Daoy (cell line): Measurements from ENCODE around the gene CTSC. TPM values are rescaled to one million over a fixed set of nuclear protein-coding genes. Genes with fewer than 3 reads are reported as not detected.
"Not testable (repeated sequence)": the region's sequence is repeated elsewhere in the genome, so short reads cannot be mapped to it uniquely, and the experiment has no call there.

Experiments used
- DNase-seq: peaks from one replicate; pipeline ENCODE4 v3.0.0-alpha.2; 2015; ENCODE audit warnings: low read depth
- total RNA-seq: library from RNA; depleted of rRNA; stranded (reverse); fragments of >200 nt; shearing (Covaris generic); gene quantifications from 2 replicates; pipeline ENCODE4 v1.2.3, GENCODE V29; 2014; rRNA removed

The CTSC gene
- total RNA-seq, 1 experiment from 2014 or later: 151 TPM

DNA sequence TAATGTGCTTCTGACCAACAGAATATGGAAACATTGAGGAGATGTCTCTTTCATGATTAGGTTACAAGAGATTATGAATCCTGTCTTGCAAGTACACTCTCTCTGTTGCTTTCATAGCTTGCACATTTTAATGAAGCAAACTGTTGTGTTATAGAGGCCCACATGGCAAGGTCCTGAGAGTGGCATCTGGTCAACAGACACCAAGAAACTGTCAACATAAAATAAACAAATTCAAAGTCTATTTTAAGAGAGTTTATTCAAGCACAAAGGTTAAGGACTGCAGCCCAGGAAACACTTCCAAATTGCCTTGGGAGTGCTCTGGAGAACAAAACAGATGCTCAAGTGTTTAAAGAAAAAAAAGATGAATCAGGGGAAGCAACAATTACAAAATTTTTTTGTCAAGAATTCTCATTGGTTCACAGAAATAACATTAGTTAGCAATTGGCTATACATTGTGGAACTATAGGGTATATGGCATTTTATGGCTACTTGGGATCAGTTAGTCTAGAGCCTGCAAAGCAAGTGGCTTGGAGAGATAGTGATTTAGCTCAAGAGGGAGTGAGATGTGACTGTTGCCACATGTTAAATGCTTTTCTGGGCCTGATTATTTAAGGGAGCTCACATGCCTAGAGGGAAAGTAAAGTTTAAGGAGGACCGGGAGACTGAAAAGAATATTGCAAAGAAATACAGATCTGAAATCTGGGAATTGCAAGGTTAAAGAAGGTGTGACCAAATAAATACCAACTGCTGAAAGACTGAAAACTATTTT lies 54.6 kb downstream of the CTSC start:
- no peak for DNase-seq

DNA sequence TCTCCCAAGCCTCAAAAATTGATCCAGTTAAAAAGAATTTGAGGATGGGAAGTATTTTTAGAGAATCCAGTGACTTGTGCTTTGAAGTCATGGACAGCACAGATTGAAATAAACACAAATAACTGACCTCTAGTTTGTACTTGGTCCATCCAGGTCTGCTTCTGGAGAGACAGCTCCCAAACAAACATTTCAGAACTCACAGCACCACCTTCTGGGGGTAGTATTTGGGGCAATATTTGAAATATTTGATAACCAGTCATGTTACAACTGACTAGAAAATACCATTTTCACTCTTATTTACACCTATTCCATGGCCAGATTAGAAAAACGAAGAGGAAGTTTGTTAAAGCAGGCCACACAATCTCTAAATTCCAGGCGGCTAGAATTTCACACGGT lies 56.2 kb downstream of the CTSC start:
- DNase-seq: no peak

- no peak for DNase-seq
Observed at GRCh38 chr11:88280673-88281316, 56.7 kb downstream of the CTSC start.

- no peak for DNase-seq
Observed at GRCh38 chr11:88277349-88277915, 60.1 kb downstream of the CTSC start.

- DNase-seq: no peak
Observed at GRCh38 chr11:88275636-88276035, 61.9 kb downstream of the CTSC start.

DNA sequence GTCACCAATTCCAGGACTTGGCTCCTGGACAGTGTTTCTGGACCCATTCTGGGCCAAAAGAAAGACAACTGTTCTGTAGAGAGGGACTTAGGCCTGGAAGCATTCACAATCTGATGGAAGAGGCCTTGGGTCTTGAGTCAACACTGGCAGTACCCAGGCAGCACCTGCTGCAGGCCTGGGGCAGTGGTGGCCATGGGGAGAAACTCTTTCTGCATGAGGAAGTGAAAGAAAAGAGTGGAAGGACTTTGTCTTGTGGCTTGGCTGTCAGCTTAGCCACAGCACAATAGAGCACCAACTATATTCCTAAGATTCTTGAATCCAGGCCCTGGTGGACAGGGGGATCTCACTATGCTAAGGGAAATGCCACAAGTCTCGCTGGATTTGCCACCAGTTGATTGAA lies 70.6 kb downstream of the CTSC start:
- no peak for DNase-seq

DNA sequence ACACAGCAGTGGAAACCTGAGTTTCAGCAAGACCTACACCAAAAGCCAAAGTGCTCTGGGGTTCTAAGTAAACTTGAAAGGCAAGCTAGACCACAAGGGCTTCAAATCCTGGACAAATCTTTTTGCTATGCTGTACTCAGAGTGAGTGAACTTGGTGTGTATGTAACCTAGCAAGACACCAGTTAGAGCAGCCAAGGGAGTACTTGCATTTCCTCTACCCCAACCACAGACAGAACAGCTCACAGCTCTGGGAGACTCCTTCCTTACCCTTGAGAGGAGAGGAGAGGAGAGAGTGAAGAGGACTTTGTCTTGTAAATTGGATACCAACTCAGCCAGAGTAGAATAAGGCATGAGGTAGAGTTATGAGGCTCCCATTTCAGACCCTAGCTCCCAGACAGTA lies 71.4 kb downstream of the CTSC start:
- DNase-seq: no peak

GRCh38 chr11:88259431-88259830 lies 78.1 kb downstream of the CTSC start:
- DNase-seq: no peak

GRCh38 chr11:88252208-88252607 lies 85.3 kb downstream of the CTSC start:
- no peak for DNase-seq

DNA sequence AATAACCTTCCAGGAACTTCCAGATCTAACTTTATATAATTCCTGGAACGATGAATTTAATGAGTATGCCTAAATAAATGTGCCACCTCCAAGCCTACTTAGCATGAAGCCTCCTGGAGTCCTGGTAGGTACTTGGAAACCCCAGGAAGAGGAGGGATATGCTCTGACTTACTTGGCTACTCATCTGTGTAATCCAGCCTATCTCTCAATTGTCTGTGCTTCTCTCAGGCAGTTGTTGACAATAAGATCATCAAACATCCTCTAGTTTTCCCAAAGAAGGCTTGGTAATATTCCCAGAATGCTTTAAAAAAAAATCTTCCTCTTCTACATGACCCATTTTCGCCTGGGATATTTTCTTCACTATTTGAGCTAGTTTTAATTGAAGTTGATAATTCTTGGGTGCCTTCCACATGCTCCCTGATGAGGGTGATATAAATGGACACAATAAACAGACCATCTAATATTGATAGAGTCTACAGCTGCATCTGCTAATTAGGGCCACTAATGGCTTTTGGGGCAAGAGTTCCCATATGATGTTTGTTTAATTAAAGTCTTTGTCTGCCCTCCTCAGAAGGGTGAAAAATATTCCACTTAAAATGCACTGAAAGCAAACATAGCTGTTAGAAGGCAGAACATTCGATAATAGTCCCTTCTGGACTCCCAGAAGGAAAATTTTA lies 86.8 kb downstream of the CTSC start:
- DNase-seq: no peak

GRCh38 chr11:88249706-88250105 lies 87.8 kb downstream of the CTSC start:
- no peak for DNase-seq

DNA sequence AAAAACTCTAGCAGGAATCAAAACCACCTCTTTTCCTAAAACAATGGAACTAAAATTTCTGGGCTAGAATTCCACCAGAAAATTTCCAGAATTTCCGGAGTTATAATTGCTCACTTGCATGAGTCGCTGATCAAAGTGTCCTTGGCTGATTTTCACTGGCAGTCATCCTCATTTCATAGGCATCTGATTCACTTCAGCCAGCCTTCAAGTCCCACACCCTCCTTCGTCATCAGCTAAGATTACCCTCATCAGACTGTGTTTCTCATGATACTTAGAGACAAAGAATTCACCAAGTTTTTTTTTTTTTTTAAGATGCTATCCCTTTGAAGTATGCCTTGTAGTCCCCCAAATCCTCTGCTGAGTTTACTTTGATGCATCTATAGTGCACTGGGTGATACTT lies 90.8 kb downstream of the CTSC start:
- peak; percentile 37 for DNase-seq

DNA sequence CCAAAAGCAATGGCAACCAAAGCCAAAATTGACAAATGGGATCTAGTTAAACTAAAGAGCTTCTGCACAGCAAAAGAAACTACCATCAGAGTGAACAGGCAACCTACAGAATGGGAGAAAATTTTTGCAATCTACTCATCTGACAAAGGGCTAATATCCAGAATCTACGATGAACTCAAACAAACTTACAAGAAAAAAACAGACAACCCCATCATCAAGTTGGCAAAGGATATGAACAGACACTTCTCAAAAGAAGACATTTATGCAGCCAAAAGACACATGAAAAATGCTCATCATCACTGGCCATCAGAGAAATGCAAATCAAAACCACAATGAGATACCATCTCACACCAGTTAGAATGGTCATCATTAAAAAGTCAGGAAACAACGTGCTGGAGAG lies 92.0 kb downstream of the CTSC start:
- DNase-seq: not testable (repeated sequence)

Other genes with a start within 250 kb of the CTSC start
- 2.5 and 3.9 TPM in 2 replicates for gene RAB38, start 162.3 kb downstream of the CTSC start, total RNA-seq